NCI-H128 (cell line): Measurements from ENCODE around the gene STK32B.
"Not testable (repeated sequence)": the region's sequence is repeated elsewhere in the genome, so short reads cannot be mapped to it uniquely, and the experiment has no call there.

Experiments used
- DNase-seq: peaks from one replicate; lab custom pipeline; 2025; ENCODE audit not compliant: unreplicated experiment; lab: John Stamatoyannopoulos, UW

STK32B gene

GRCh38 chr4:5249727-5250126 lies 198.4 kb downstream of the STK32B start:
- no peak for DNase-seq

- DNase-seq, result not testable (repeated sequence)
Observed at GRCh38 chr4:5250536-5250935, 199.3 kb downstream of the STK32B start.

GRCh38 chr4:5256421-5256820 lies 205.1 kb downstream of the STK32B start:
- no peak for DNase-seq

GRCh38 chr4:5257086-5257485 lies 205.8 kb downstream of the STK32B start:
- no peak for DNase-seq

- no peak for DNase-seq
Observed at GRCh38 chr4:5259471-5259870, 208.2 kb downstream of the STK32B start.

- no peak for DNase-seq
Observed at GRCh38 chr4:5260121-5260520, 208.8 kb downstream of the STK32B start.

GRCh38 chr4:5261866-5262265 lies 210.6 kb downstream of the STK32B start:
- DNase-seq, result no peak

GRCh38 chr4:5266991-5267390 lies 215.7 kb downstream of the STK32B start:
- no peak for DNase-seq

- no peak for DNase-seq
Observed at GRCh38 chr4:5267408-5267807, 216.1 kb downstream of the STK32B start.

- no peak for DNase-seq
Observed at GRCh38 chr4:5276475-5277075, 225.3 kb downstream of the STK32B start.

GRCh38 chr4:5277079-5277478 lies 225.8 kb downstream of the STK32B start:
- no peak for DNase-seq

GRCh38 chr4:5278213-5278612 lies 226.9 kb downstream of the STK32B start:
- no peak for DNase-seq

- not testable (repeated sequence) for DNase-seq
Observed at GRCh38 chr4:5280069-5280468, 228.8 kb downstream of the STK32B start.

- DNase-seq, result no peak
Observed at GRCh38 chr4:5280828-5281227, 229.5 kb downstream of the STK32B start.

- DNase-seq, result no peak
Observed at GRCh38 chr4:5283837-5284236, 232.6 kb downstream of the STK32B start.

GRCh38 chr4:5284517-5284916 lies 233.2 kb downstream of the STK32B start:
- DNase-seq, result no peak

- no peak for DNase-seq
Observed at GRCh38 chr4:5292101-5292500, 240.8 kb downstream of the STK32B start.

- DNase-seq, result not testable (repeated sequence)
Observed at GRCh38 chr4:5298000-5298787, 246.9 kb downstream of the STK32B start.

- DNase-seq, result no peak
Observed at GRCh38 chr4:5300283-5300682, 249.0 kb downstream of the STK32B start.

- DNase-seq, result no peak
Observed at GRCh38 chr4:5307928-5308327, 256.6 kb downstream of the STK32B start.

GRCh38 chr4:5322321-5322720 lies 271.0 kb downstream of the STK32B start:
- DNase-seq, result no peak

GRCh38 chr4:5330339-5330989 lies 279.2 kb downstream of the STK32B start:
- no peak for DNase-seq
